MCF 10A (cell line): Measurements from ENCODE around the gene PLEKHA6. TPM values are rescaled to one million over a fixed set of nuclear protein-coding genes. Genes with fewer than 3 reads are reported as not detected.
A peak's percentile ranks its signal among the peaks of the same experiment; 100 is the strongest.

Experiments used
- BruUV-seq: library from RNA; stranded (reverse); fragments of 400-500 nt; replicated peaks from 2 replicates; lab custom pipeline; 2021; lab: Mats Ljungman, UMichigan
- CTCF ChIA-PET: fragments of 300-600 bp; sonication (Branson Sonifier 250); formaldehyde crosslinking; extraction: SDS; loops from one replicate; lab custom pipeline; 2021; ENCODE audit warnings: antibody characterized with exemption, inconsistent platforms; lab: Yijun Ruan, JAX
- POLR2A ChIA-PET: fragments of 300-600, 350-650 bp; sonication (Branson Sonifier 250); formaldehyde crosslinking; extraction: SDS; loops from one replicate; lab custom pipeline; 2020; ENCODE audit warnings: antibody characterized with exemption, inconsistent platforms; lab: Yijun Ruan, JAX
- DNase-seq: peaks from one replicate; pipeline ENCODE4 v3.0.0-alpha.2; 2018; ENCODE audit not compliant: unreplicated experiment
- H3K27ac Mint-ChIP-seq: one replicate; pipeline ENCODE4 v1.8.0; 2022; ENCODE audit warnings: mild to moderate bottlenecking, low read depth, mixed read lengths; ENCODE audit not compliant: unreplicated experiment
- H3K27me3 Mint-ChIP-seq: one replicate; pipeline ENCODE4 v1.8.0; 2022; ENCODE audit warnings: mixed read lengths; ENCODE audit not compliant: insufficient read depth, unreplicated experiment
- H3K36me3 Mint-ChIP-seq: one replicate; pipeline ENCODE4 v1.8.0; 2022; ENCODE audit warnings: mild to moderate bottlenecking, moderate library complexity, mixed read lengths; ENCODE audit not compliant: insufficient read depth, unreplicated experiment
- H3K4me1 Mint-ChIP-seq: one replicate; pipeline ENCODE4 v1.8.0; 2022; ENCODE audit warnings: mixed read lengths; ENCODE audit not compliant: insufficient read depth, unreplicated experiment
- H3K4me3 Mint-ChIP-seq: one replicate; pipeline ENCODE4 v1.8.0; 2022; ENCODE audit warnings: mild to moderate bottlenecking, moderate library complexity, mixed read lengths; ENCODE audit not compliant: unreplicated experiment
- H3K9me3 Mint-ChIP-seq: one replicate; pipeline ENCODE4 v1.8.0; 2022; ENCODE audit warnings: mixed read lengths; ENCODE audit not compliant: unreplicated experiment
- intact Hi-C: fragments of 100-400 bp; cut with micrococcal nuclease; formaldehyde crosslinking; loops from 2 replicates; pipeline ENCODE4 v1.14.1; 2022
- total RNA-seq: library from RNA; stranded (reverse); gene quantifications from 2 replicates; pipeline ENCODE4 v1.2.3, GENCODE V29; 2022
- TF ChIP-seq, protein P1 (sequence below): fragments of 200-600 bp; IDR thresholded peaks from one replicate; pipeline ENCODE4 v1.8.0; 2022; ENCODE audit warnings: antibody characterized with exemption, mild to moderate bottlenecking; ENCODE audit not compliant: unreplicated experiment

The PLEKHA6 gene
- total RNA-seq, 1 experiment from 2014 or later: 75.9 TPM

- Mint-ChIP-seq H3K4me3 (no peak overlapping the region), H3K4me1 (peaks cover 5% of the 10 kb centered on the region), H3K27ac (no peak overlapping the region), H3K36me3 (no peaks in the 10 kb centered on the region), H3K27me3 (no peaks in the 10 kb centered on the region), H3K9me3 (no peaks in the 10 kb centered on the region)
- ChIA-PET CTCF (interaction anchor here (0.6 to 13.2 kb wide), 11 partner anchors 11 to 210 kb away, joined by 3 to 117 read pairs (median 3); no protein-coding TSS in a partner anchor), POLR2A (interaction anchor here (1.5 kb wide), 1 partner anchor 129 kb away, joined by 5 read pairs; no protein-coding TSS in a partner anchor)
- TF ChIP-seq, protein P1, sequence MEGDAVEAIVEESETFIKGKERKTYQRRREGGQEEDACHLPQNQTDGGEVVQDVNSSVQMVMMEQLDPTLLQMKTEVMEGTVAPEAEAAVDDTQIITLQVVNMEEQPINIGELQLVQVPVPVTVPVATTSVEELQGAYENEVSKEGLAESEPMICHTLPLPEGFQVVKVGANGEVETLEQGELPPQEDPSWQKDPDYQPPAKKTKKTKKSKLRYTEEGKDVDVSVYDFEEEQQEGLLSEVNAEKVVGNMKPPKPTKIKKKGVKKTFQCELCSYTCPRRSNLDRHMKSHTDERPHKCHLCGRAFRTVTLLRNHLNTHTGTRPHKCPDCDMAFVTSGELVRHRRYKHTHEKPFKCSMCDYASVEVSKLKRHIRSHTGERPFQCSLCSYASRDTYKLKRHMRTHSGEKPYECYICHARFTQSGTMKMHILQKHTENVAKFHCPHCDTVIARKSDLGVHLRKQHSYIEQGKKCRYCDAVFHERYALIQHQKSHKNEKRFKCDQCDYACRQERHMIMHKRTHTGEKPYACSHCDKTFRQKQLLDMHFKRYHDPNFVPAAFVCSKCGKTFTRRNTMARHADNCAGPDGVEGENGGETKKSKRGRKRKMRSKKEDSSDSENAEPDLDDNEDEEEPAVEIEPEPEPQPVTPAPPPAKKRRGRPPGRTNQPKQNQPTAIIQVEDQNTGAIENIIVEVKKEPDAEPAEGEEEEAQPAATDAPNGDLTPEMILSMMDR: no peak
- no peak for DNase-seq
- no TSS peak for BruUV-seq
- intact Hi-C loops: no loop called here
Measured at GRCh38 chr1:204373911-204374310, 14.2 kb upstream of the PLEKHA6 start.

GRCh38 chr1:204370176-204370575 lies 10.4 kb upstream of the PLEKHA6 start:
- TF ChIP-seq, protein P1: no peak
- no peak overlapping the region for H3K4me3 Mint-ChIP-seq
- DNase-seq: no peak
- no peaks in the 10 kb centered on the region for H3K36me3 Mint-ChIP-seq
- H3K4me1 Mint-ChIP-seq: no peaks in the 10 kb centered on the region
- no peak overlapping the region for H3K27ac Mint-ChIP-seq
- no TSS peak for BruUV-seq
- intact Hi-C loops: no loop called here
- H3K9me3 Mint-ChIP-seq: no peaks in the 10 kb centered on the region
- POLR2A ChIA-PET: no interaction called here
- H3K27me3 Mint-ChIP-seq: no peaks in the 10 kb centered on the region
- CTCF ChIA-PET: interaction anchor here (0.6 to 5.7 kb wide), 16 partner anchors 28 to 799 kb away, joined by 3 to 23 read pairs (median 4); no protein-coding TSS in a partner anchor

DNA sequence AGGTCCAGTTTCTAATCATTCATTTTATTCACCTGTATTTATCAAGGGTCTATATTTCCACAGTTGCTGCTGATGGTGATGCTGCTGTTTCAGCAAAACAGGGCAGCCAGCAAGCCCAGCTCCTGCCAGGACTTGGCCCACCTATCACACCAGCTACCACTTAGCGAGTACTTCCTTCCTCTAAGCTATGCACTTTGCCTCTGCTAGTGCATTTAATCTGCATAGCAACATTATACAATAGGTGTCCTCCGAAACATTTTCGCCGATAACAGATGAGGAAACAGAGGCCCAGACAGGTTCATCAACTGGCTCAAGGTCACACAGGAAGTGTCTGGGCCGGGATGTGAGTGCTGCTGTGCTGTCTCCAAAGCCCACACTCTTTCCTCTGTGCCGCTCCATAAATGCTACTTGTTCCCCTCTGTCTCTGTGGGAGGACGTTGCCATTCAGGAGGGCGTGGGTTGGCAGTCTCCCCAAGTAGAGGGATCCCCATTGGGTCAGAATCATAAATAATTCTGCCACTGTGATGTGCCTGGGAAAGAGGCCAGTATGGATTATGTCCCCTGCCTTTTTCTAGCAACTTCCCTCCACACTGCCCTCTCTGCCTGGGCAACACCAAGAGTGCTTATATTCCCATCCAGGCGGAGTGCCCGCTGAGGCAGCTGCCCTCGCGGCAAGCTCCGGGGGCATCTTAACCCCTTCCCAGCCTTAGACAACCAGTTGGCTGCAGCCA lies 9.4 kb upstream of the PLEKHA6 start:
- no peak for DNase-seq
- POLR2A ChIA-PET: interaction anchor here (0.8 to 1.4 kb wide), 2 partner anchors 9 to 12 kb away, joined by 3 to 6 read pairs; no protein-coding TSS in a partner anchor
- BruUV-seq: no TSS peak
- H3K9me3 Mint-ChIP-seq: no peaks in the 10 kb centered on the region
- H3K4me1 Mint-ChIP-seq: no peaks in the 10 kb centered on the region
- TF ChIP-seq, protein P1: no peak
- H3K4me3 Mint-ChIP-seq: no peak overlapping the region
- H3K27ac Mint-ChIP-seq: no peak overlapping the region
- no peaks in the 10 kb centered on the region for H3K36me3 Mint-ChIP-seq
- CTCF ChIA-PET: interaction anchor here (0.6 to 5.7 kb wide), 22 partner anchors 13 to 694 kb away, joined by 3 to 23 read pairs (median 3); no protein-coding TSS in a partner anchor
- intact Hi-C loops: no loop called here
- no peaks in the 10 kb centered on the region for H3K27me3 Mint-ChIP-seq

- Mint-ChIP-seq H3K4me3 (no peak overlapping the region), H3K36me3 (no peaks in the 10 kb centered on the region), H3K4me1 (peaks cover 6% of the 10 kb centered on the region), H3K9me3 (no peaks in the 10 kb centered on the region), H3K27ac (no peak overlapping the region), H3K27me3 (no peaks in the 10 kb centered on the region)
- TF ChIP-seq, protein P1: no peak
- CTCF ChIA-PET: interaction anchor here (0.6 to 5.7 kb wide), 10 partner anchors 10 to 205 kb away, joined by 3 to 23 read pairs (median 8); no protein-coding TSS in a partner anchor
- intact Hi-C loops: no loop called here
- POLR2A ChIA-PET: no interaction called here
- peak; percentile 33 for DNase-seq
- no TSS peak for BruUV-seq
Measured at GRCh38 chr1:204367956-204368355, 8.2 kb upstream of the PLEKHA6 start.
